HepG2 (cell line): ENCODE measurements around the gene NT5DC1. TPM values are rescaled to one million over a fixed set of nuclear protein-coding genes. Genes with fewer than 3 reads are reported as not detected.

Experiments
- AKAP8 ChIP-seq: sonication (generic); formaldehyde crosslinking; IDR thresholded peaks from 2 replicates; pipeline ENCODE4 v1.5.1; 2020; ENCODE audit warnings: mild to moderate bottlenecking, missing genetic modification reagents
- CAMTA2 ChIP-seq: sonication (generic); formaldehyde crosslinking; IDR thresholded peaks from 2 replicates; pipeline ENCODE4 v1.4.0; 2020; ENCODE audit warnings: mild to moderate bottlenecking, missing genetic modification reagents, borderline replicate concordance
- CBX5 ChIP-seq: sonication (generic); formaldehyde crosslinking; IDR thresholded peaks from 2 replicates; pipeline ENCODE4 v1.4.0; 2020; ENCODE audit warnings: missing genetic modification reagents, borderline replicate concordance
- DR1 ChIP-seq: sonication (generic); formaldehyde crosslinking; IDR thresholded peaks from 2 replicates; pipeline ENCODE4 v1.8.0; 2021; ENCODE audit warnings: mild to moderate bottlenecking, missing genetic modification reagents, inconsistent platforms
- FOXO1 ChIP-seq: sonication (generic); formaldehyde crosslinking; IDR thresholded peaks from 2 replicates; pipeline ENCODE4 v1.4.0; 2020; ENCODE audit warnings: missing genetic modification reagents
- JARID2 ChIP-seq: sonication (generic); formaldehyde crosslinking; IDR thresholded peaks from 2 replicates; pipeline ENCODE4 v1.8.1; 2023; ENCODE audit warnings: missing genetic modification reagents, inconsistent platforms; ENCODE audit not compliant: insufficient replicate concordance
- KMT2A ChIP-seq: sonication (generic); formaldehyde crosslinking; IDR thresholded peaks from 2 replicates; pipeline ENCODE4 v1.4.0; 2020; ENCODE audit warnings: missing genetic modification reagents
- NR2F2 ChIP-seq: IDR thresholded peaks from 2 replicates; pipeline ENCODE4 v1.6.1; 2012; ENCODE audit warnings: low read depth, inconsistent platforms, borderline replicate concordance
- PPARG ChIP-seq: conservative IDR thresholded peaks from 2 replicates; pipeline ENCODE4 v1.6.1; 2016; ENCODE audit warnings: missing biosample characterization, missing genetic modification reagents
- RARG ChIP-seq: sonication (generic); formaldehyde crosslinking; IDR thresholded peaks from 2 replicates; pipeline ENCODE4 v1.4.0; 2020; ENCODE audit warnings: low read depth, mild to moderate bottlenecking, missing genetic modification reagents
- SNAPC2 ChIP-seq: sonication (generic); formaldehyde crosslinking; IDR thresholded peaks from 2 replicates; pipeline ENCODE4 v1.8.1; 2022; ENCODE audit warnings: mild to moderate bottlenecking, missing genetic modification reagents
- STAT5B ChIP-seq: sonication (generic); formaldehyde crosslinking; IDR thresholded peaks from 2 replicates; pipeline ENCODE4 v1.4.0; 2020; ENCODE audit warnings: missing genetic modification reagents
- TBL1XR1 ChIP-seq: fragments of 150-350 bp; IDR thresholded peaks from 2 replicates; pipeline ENCODE4 v1.6.1; 2014; ENCODE audit warnings: borderline replicate concordance, low read length; ENCODE audit not compliant: partially characterized antibody
- TOE1 ChIP-seq: sonication (generic); formaldehyde crosslinking; IDR thresholded peaks from 2 replicates; pipeline ENCODE4 v1.4.0; 2020; ENCODE audit warnings: mild to moderate bottlenecking, missing genetic modification reagents
- ZFP36L2 ChIP-seq: sonication (generic); formaldehyde crosslinking; IDR thresholded peaks from 2 replicates; pipeline ENCODE4 v1.4.0; 2020; ENCODE audit warnings: missing genetic modification reagents
- ZKSCAN1 ChIP-seq: fragments of 150-350 bp; IDR thresholded peaks from 2 replicates; pipeline ENCODE4 v1.6.1; 2014; ENCODE audit warnings: low read length
- ZNF136 ChIP-seq: sonication (generic); formaldehyde crosslinking; IDR thresholded peaks from 2 replicates; pipeline ENCODE4 v1.8.1; 2022; ENCODE audit warnings: low read depth, mild to moderate bottlenecking, moderate library complexity, missing genetic modification reagents
- ZNF205 ChIP-seq: IDR thresholded peaks from 2 replicates; pipeline ENCODE4 v1.6.1; 2018; ENCODE audit warnings: missing biosample characterization, missing genetic modification reagents
- ZNF350 ChIP-seq: sonication (generic); formaldehyde crosslinking; IDR thresholded peaks from 2 replicates; pipeline ENCODE4 v1.4.0; 2020; ENCODE audit warnings: mild to moderate bottlenecking, low read depth, missing genetic modification reagents, borderline replicate concordance
- ZNF713 ChIP-seq: sonication (generic); formaldehyde crosslinking; IDR thresholded peaks from 2 replicates; pipeline ENCODE4 v1.4.0; 2020; ENCODE audit warnings: mild to moderate bottlenecking, missing genetic modification reagents
- ZNF773 ChIP-seq: sonication (generic); formaldehyde crosslinking; IDR thresholded peaks from 2 replicates; pipeline ENCODE4 v1.4.0; 2020; ENCODE audit warnings: missing genetic modification reagents, borderline replicate concordance
- polyA plus RNA-seq, 8 experiments: library from polyadenylated mRNA; depleted of rRNA in 3 of 8; stranded (reverse) in 7 of 8; unstranded in 1 of 8; fragments of >200 nt; fragmentation: Illumina TruSeq in 4 of 8; extraction: Trizol in 4 of 8; gene quantifications; 2 replicates each; pipeline versions ENCODE4 v1.2.1 to v1.2.3, GENCODE V29; 2011 to 2016; ENCODE audit warnings: low read depth in 4 of 8, missing spikeins in 1 of 8, mixed read lengths in 1 of 8; ENCODE audit not compliant: insufficient read depth in 1 of 8
- total RNA-seq, 5 experiments: library from RNA; depleted of rRNA; stranded (reverse); fragments of >200 nt; fragmentation: Illumina TruSeq; extraction: Trizol; gene quantifications; 2 replicates each; pipeline ENCODE4 v1.2.3, GENCODE V29; 2016; ENCODE audit warnings: low read depth in 1 of 5
- TF ChIP-seq, protein P1 (sequence below): sonication (generic); formaldehyde crosslinking; IDR thresholded peaks from 2 replicates; pipeline ENCODE4 v1.4.0; 2020; ENCODE audit warnings: missing genetic modification reagents
- TF ChIP-seq, protein P2 (sequence below): sonication (generic); formaldehyde crosslinking; IDR thresholded peaks from 2 replicates; pipeline ENCODE4 v1.4.0; 2020; ENCODE audit warnings: mild to moderate bottlenecking, missing genetic modification reagents

The NT5DC1 gene
- total and polyA plus RNA-seq, 2 of the 13 experiments (the other 11 are each of a cell fraction or from before 2014, with no cell fraction given) = 27.0 to 56.1 TPM

DNA sequence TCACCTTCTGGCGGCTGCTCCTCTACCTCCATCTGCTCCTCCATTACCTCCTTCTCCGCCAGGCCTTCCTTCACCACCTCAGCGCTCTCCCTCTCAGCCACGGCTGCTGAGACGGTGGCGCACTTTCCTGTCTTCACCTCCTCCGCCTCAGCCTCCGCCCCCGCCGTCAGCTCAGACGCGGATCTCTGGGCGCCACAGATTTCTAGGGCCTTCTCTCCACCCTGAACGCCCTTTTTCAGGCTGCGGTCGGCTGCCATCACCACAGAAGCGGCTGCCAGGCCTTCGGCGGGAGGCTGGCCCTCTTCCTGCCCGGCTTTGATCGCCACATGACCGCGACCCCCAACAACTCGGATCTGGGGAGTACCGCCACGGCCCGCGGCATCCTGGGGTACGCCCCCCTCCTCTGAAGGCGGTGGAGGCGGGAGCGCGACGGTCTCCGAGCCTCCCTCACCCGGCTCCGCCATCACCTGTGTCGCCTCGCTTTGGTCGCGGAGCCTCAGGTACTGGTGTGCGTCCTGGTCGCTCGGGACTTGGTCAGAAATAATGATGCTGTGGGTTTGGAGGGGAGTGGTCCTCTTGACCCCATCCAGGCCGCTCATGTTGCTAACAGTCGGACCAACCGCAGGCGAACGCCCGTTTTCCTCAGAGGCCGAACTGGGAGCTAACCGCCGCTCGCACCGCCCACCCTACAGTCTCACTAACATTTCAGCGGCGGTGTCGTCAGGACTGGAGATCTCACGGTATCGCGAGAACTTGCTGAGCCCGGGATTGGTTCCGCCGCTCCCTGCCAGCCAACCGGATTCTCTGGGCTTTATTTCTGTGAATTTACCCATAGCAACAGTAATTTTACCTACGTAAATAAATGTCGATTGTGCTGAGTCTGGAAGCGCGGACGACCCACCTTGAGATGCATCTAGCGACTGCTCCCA is 178.8 kb downstream of the NT5DC1 start, which contains the start of gene TSPYL1 (continued):
- TF ChIP-seq RARG (CRISPR knock-in tag) = peak; percentile 65; the same call in 1 of the 2 replicates
- no peak for TF ChIP-seq ZKSCAN1
- TF ChIP-seq ZFP36L2 (CRISPR knock-in tag) = no peak
- peak; percentile 69 for TF ChIP-seq AKAP8 (CRISPR knock-in tag)
- TF ChIP-seq ZNF136 = peak; percentile 86; the same call in 1 of the 2 replicates
- TF ChIP-seq NR2F2 = no peak
- 0 out of 2 replicates have a peak, but pooled peaks have one; percentile 8 for TF ChIP-seq PPARG (CRISPR knock-in tag)
- peak; percentile 51; the same call in 1 of the 2 replicates for TF ChIP-seq ZNF713 (CRISPR knock-in tag)
- peak; percentile 91 for TF ChIP-seq DR1
- TF ChIP-seq ZNF350 (CRISPR knock-in tag) = peak; percentile 94
- no peak for TF ChIP-seq CAMTA2
- TF ChIP-seq FOXO1 (CRISPR knock-in tag) = no peak
- TF ChIP-seq, protein P1, sequence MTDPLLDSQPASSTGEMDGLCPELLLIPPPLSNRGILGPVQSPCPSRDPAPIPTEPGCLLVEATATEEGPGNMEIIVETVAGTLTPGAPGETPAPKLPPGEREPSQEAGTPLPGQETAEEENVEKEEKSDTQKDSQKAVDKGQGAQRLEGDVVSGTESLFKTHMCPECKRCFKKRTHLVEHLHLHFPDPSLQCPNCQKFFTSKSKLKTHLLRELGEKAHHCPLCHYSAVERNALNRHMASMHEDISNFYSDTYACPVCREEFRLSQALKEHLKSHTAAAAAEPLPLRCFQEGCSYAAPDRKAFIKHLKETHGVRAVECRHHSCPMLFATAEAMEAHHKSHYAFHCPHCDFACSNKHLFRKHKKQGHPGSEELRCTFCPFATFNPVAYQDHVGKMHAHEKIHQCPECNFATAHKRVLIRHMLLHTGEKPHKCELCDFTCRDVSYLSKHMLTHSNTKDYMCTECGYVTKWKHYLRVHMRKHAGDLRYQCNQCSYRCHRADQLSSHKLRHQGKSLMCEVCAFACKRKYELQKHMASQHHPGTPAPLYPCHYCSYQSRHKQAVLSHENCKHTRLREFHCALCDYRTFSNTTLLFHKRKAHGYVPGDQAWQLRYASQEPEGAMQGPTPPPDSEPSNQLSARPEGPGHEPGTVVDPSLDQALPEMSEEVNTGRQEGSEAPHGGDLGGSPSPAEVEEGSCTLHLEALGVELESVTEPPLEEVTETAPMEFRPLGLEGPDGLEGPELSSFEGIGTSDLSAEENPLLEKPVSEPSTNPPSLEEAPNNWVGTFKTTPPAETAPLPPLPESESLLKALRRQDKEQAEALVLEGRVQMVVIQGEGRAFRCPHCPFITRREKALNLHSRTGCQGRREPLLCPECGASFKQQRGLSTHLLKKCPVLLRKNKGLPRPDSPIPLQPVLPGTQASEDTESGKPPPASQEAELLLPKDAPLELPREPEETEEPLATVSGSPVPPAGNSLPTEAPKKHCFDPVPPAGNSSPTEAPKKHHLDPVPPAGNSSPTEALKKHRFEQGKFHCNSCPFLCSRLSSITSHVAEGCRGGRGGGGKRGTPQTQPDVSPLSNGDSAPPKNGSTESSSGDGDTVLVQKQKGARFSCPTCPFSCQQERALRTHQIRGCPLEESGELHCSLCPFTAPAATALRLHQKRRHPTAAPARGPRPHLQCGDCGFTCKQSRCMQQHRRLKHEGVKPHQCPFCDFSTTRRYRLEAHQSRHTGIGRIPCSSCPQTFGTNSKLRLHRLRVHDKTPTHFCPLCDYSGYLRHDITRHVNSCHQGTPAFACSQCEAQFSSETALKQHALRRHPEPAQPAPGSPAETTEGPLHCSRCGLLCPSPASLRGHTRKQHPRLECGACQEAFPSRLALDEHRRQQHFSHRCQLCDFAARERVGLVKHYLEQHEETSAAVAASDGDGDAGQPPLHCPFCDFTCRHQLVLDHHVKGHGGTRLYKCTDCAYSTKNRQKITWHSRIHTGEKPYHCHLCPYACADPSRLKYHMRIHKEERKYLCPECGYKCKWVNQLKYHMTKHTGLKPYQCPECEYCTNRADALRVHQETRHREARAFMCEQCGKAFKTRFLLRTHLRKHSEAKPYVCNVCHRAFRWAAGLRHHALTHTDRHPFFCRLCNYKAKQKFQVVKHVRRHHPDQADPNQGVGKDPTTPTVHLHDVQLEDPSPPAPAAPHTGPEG (CRISPR knock-in tag) = peak; percentile 71; the same call in 1 of the 2 replicates
- TF ChIP-seq ZNF773 (CRISPR knock-in tag) = no peak
- TF ChIP-seq TOE1 (CRISPR knock-in tag) = no peak
- no peak for TF ChIP-seq JARID2 (CRISPR knock-in tag)
- no peak for TF ChIP-seq STAT5B (CRISPR knock-in tag)
- TF ChIP-seq TBL1XR1 = peak; percentile 70
- TF ChIP-seq, protein P2, sequence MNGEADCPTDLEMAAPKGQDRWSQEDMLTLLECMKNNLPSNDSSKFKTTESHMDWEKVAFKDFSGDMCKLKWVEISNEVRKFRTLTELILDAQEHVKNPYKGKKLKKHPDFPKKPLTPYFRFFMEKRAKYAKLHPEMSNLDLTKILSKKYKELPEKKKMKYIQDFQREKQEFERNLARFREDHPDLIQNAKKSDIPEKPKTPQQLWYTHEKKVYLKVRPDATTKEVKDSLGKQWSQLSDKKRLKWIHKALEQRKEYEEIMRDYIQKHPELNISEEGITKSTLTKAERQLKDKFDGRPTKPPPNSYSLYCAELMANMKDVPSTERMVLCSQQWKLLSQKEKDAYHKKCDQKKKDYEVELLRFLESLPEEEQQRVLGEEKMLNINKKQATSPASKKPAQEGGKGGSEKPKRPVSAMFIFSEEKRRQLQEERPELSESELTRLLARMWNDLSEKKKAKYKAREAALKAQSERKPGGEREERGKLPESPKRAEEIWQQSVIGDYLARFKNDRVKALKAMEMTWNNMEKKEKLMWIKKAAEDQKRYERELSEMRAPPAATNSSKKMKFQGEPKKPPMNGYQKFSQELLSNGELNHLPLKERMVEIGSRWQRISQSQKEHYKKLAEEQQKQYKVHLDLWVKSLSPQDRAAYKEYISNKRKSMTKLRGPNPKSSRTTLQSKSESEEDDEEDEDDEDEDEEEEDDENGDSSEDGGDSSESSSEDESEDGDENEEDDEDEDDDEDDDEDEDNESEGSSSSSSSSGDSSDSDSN (CRISPR knock-in tag) = peak; percentile 96
- peak; percentile 17; the same call in 1 of the 2 replicates for TF ChIP-seq CBX5 (CRISPR knock-in tag)
- TF ChIP-seq SNAPC2 = peak; percentile 91
- TF ChIP-seq ZNF205 = no peak; the same call in none of the 2 replicates
- TF ChIP-seq KMT2A (CRISPR knock-in tag) = peak; percentile 96
